Keratinocyte (primary cell): ENCODE data around the gene MPZL2. TPM values are rescaled to one million over a fixed set of nuclear protein-coding genes. Genes with fewer than 3 reads are reported as not detected.

ENCODE experiments used
- DNase-seq: peaks from one replicate; pipeline ENCODE4 v3.0.0-alpha.2; 2011; ENCODE audit warnings: low read depth, missing footprints, low spot score
- FAIRE-seq: peaks from 2 replicates; lab custom pipeline; 2011; peaks lifted over from hg19 to GRCh38; lab: Jason Lieb, UNC
- H2AFZ ChIP-seq: 2 replicates; pipeline ENCODE4 v1.6.0; 2012; ENCODE audit warnings: low read length, control low read depth, inconsistent platforms; ENCODE audit not compliant: control insufficient read depth
- H3K27ac ChIP-seq: 2 replicates; pipeline ENCODE4 v1.5.1; 2011; ENCODE audit warnings: low read length; ENCODE audit not compliant: control insufficient read depth, insufficient read depth
- H3K27me3 ChIP-seq: 3 replicates; pipeline ENCODE4 v1.6.0; 2011; ENCODE audit warnings: low read length; ENCODE audit not compliant: control insufficient read depth, insufficient read depth; ENCODE audit errors: extremely low read depth
- H3K36me3 ChIP-seq, 2 experiments: 2 replicates in 1 of 2; 3 replicates in 1 of 2; pipeline ENCODE4 v1.5.1; 2011; ENCODE audit warnings: low read length in 2 of 2, mild to moderate bottlenecking in 1 of 2; ENCODE audit not compliant: control insufficient read depth in 2 of 2, insufficient read depth in 2 of 2; ENCODE audit errors: extremely low read depth in 1 of 2
- H3K4me1 ChIP-seq: 3 replicates; pipeline ENCODE4 v1.5.1; 2011; ENCODE audit warnings: low read length; ENCODE audit not compliant: control insufficient read depth, insufficient read depth; ENCODE audit errors: extremely low read depth
- H3K4me2 ChIP-seq: 3 replicates; pipeline ENCODE4 v1.6.0; 2011; ENCODE audit warnings: low read depth, low read length; ENCODE audit not compliant: control insufficient read depth, insufficient read depth; ENCODE audit errors: extremely low read depth
- H3K4me3 ChIP-seq, 3 experiments: fragments of 200-600 bp in 1 of 3; sonication (generic) in 1 of 3; 2 replicates in 2 of 3; 3 replicates in 1 of 3; pipeline ENCODE4 v1.5.1; 2011 to 2016; ENCODE audit warnings: low read length in 3 of 3, mild to moderate bottlenecking in 3 of 3, control low read depth in 2 of 3, inconsistent platforms in 1 of 3, low read depth in 1 of 3, mixed read lengths in 1 of 3, mixed run types in 1 of 3, moderate library complexity in 1 of 3; ENCODE audit not compliant: control insufficient read depth in 2 of 3, insufficient read depth in 2 of 3; ENCODE audit errors: extremely low read depth in 1 of 3
- H3K79me2 ChIP-seq: 2 replicates; pipeline ENCODE4 v1.6.0; 2012; ENCODE audit warnings: low read length; ENCODE audit not compliant: control insufficient read depth, insufficient read depth
- H3K9ac ChIP-seq: 3 replicates; pipeline ENCODE4 v1.6.0; 2011; ENCODE audit warnings: low read length; ENCODE audit not compliant: control insufficient read depth, insufficient read depth; ENCODE audit errors: extremely low read depth
- H3K9me1 ChIP-seq: 3 replicates; pipeline ENCODE4 v1.6.0; 2011; ENCODE audit warnings: low read length; ENCODE audit not compliant: control insufficient read depth, insufficient read depth; ENCODE audit errors: extremely low read depth
- H3K9me3 ChIP-seq: 2 replicates; pipeline ENCODE4 v1.5.1; 2012; ENCODE audit warnings: low read depth, low read length; ENCODE audit not compliant: control insufficient read depth
- H4K20me1 ChIP-seq: 3 replicates; pipeline ENCODE4 v1.6.0; 2011; ENCODE audit warnings: low read length; ENCODE audit not compliant: control insufficient read depth, insufficient read depth; ENCODE audit errors: extremely low read depth
- CTCF ChIP-seq, 3 experiments: IDR thresholded peaks in 1 of 3; conservative IDR thresholded peaks in 1 of 3; optimal IDR thresholded peaks in 1 of 3; 2 replicates in 2 of 3; 3 replicates in 1 of 3; pipeline versions ENCODE3 to v1.5.1; 2011; ENCODE audit warnings: low read length in 3 of 3, mild to moderate bottlenecking in 3 of 3, moderate library complexity in 2 of 3, control low read depth in 1 of 3, inconsistent platforms in 1 of 3; ENCODE audit not compliant: insufficient read depth in 2 of 3; ENCODE audit errors: extremely low read depth in 1 of 3
- EZH2 ChIP-seq: IDR thresholded peaks from one replicate; pipeline ENCODE4 v1.6.1; 2012; ENCODE audit warnings: inconsistent platforms, mild to moderate bottlenecking, low read length, moderate library complexity
- dilution Hi-C: fragments of 300-500 bp; cut with MboI; formaldehyde crosslinking; loops from one replicate; pipeline ENCODE4 v1.7.0; 2020; ENCODE audit warnings: low sequenced_read_pairs; ENCODE audit not compliant: extremely low pct_ligation_motif_present
- polyA plus RNA-seq, 5 experiments: library from polyadenylated mRNA; depleted of rRNA in 3 of 5; stranded (reverse) in 3 of 5; stranded (forward) in 1 of 5; unstranded in 1 of 5; fragments of >200 nt; gene quantifications; 1 replicate in 1 of 5; 2 replicates in 3 of 5; 3 replicates in 1 of 5; pipeline versions ENCODE4 v1.2.1 to v1.2.3, GENCODE V29; 2011 to 2012; ENCODE audit warnings: missing spikeins in 2 of 5, low read depth in 1 of 5, low replicate concordance in 1 of 5

Gene MPZL2
- polyA plus RNA-seq, 1 donor (not counting 4 experiments of a cell fraction or from before 2014, with no cell fraction given): 225 TPM

- FAIRE-seq (peak; percentile 56), DNase-seq (no peak)
- no peaks in the 10 kb centered on the region for H3K9me1 ChIP-seq
- peaks cover 45% of the 10 kb centered on the region for H3K4me1 ChIP-seq
- dilution Hi-C loops: no loop called here
- no peaks in the 10 kb centered on the region for H3K9me3 ChIP-seq
- TF ChIP-seq CTCF (optimal IDR thresholded peaks at IDR 0.05 in 1 of 3, IDR thresholded peaks at IDR 0.05 in 1 of 3, conservative IDR thresholded peaks at IDR 0.05 in 1 of 3; ENCODE audit: extremely low read depth in 1 of 3, insufficient read depth in 2 of 3, low read length in 3 of 3): no peak
- no peak for TF ChIP-seq EZH2
- no peaks in the 10 kb centered on the region for H4K20me1 ChIP-seq
- no peaks in the 10 kb centered on the region for H3K79me2 ChIP-seq
- peak overlapping the region; percentile 62 for H3K27ac ChIP-seq
- H3K27me3 ChIP-seq: no peaks in the 10 kb centered on the region
- no peaks in the 10 kb centered on the region for H3K36me3 ChIP-seq
- H2AFZ ChIP-seq: peak overlapping the region; percentile 45
- H3K4me3 ChIP-seq: peak overlapping the region in 1 of 3 experiments; percentile 4
- H3K4me2 ChIP-seq: peak overlapping the region; percentile 59
- H3K9ac ChIP-seq: no peak overlapping the region
Observed at GRCh38 chr11:118274186-118274585, 10.1 kb upstream of the MPZL2 start.

- no peak for FAIRE-seq
- no peaks in the 10 kb centered on the region for H3K79me2 ChIP-seq
- no peak overlapping the region for H2AFZ ChIP-seq
- H3K27ac ChIP-seq: no peak overlapping the region
- TF ChIP-seq EZH2: no peak
- no peak for TF ChIP-seq CTCF (optimal IDR thresholded peaks at IDR 0.05 in 1 of 3, IDR thresholded peaks at IDR 0.05 in 1 of 3, conservative IDR thresholded peaks at IDR 0.05 in 1 of 3; ENCODE audit: extremely low read depth in 1 of 3, insufficient read depth in 2 of 3, low read length in 3 of 3)
- H4K20me1 ChIP-seq: no peaks in the 10 kb centered on the region
- no peak for DNase-seq
- H3K4me3 ChIP-seq: no peak overlapping the region
- no peak overlapping the region for H3K4me2 ChIP-seq
- H3K9me3 ChIP-seq: no peaks in the 10 kb centered on the region
- peaks cover 46% of the 10 kb centered on the region for H3K4me1 ChIP-seq
- no peaks in the 10 kb centered on the region for H3K9me1 ChIP-seq
- H3K27me3 ChIP-seq: no peaks in the 10 kb centered on the region
- H3K9ac ChIP-seq: no peak overlapping the region
- dilution Hi-C loops: no loop called here
- no peaks in the 10 kb centered on the region for H3K36me3 ChIP-seq
Observed at GRCh38 chr11:118272001-118272400, 7.9 kb upstream of the MPZL2 start.
